ENCODE data around the gene UQCRQ. TPM values are rescaled to one million over a fixed set of nuclear protein-coding genes. Genes with fewer than 3 reads are reported as not detected.
A peak's percentile ranks its signal among the peaks of the same experiment; 100 is the strongest.

UQCRQ gene
- total and polyA plus RNA-seq, 2 experiments from 2014 or later: 104 to 1,308 TPM

DNA sequence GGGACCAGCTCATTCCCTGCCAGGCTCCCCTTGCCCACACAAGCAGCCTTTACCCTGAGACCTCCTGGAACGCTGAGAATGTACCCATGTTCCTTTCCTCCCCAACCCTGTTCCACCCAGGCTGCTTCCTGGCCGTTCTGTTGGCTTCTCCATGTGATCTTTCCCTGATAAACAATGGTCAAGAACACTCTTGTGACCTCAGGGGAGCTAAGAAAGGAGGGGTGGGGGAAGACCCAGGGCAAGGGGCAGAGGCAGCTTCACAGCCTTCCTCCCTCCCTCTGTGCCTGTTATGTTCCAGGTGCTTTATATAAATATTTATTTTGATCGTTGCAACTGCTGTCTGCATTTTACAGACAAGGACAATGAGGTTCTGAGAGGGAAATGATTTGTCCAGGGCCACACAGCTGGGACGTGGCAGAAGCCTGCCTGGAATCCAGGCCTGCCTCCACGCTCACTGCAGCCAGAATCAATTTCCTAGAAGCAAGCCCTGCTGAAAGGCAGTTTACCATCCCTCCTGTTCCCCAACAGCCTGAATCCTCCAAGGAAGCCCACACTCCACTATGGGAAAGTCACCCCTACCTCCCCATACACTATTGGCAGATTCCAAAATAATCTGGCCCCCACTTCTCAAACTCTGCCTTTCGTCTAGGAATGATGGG, 39.9 kb upstream of the UQCRQ start:
- Mint-ChIP-seq H3K4me3 (peak overlapping the region; percentile 63), H3K27me3 (ENCODE audit: insufficient read depth, low read depth, poor library complexity) (peaks cover 61% of the 10 kb centered on the region), H3K9me3 (no peaks in the 10 kb centered on the region), H3K4me1 (peaks cover 14% of the 10 kb centered on the region), H3K36me3 (ENCODE audit: low read depth) (peaks cover 3% of the 10 kb centered on the region), H3K27ac (no peak overlapping the region)
- Histone ChIP-seq H2AFZ (peak overlapping the region; percentile 90), H3K36me3 (ENCODE audit: insufficient read depth) (no peaks in the 10 kb centered on the region), H3K79me2 (replicated peaks; ENCODE audit: insufficient read depth) (no peaks in the 10 kb centered on the region), H3K4me3 (peak overlapping the region; percentile 61), H3K4me1 (ENCODE audit: insufficient read depth) (peaks cover 9% of the 10 kb centered on the region), H4K20me1 (replicated peaks; ENCODE audit: insufficient read depth) (no peaks in the 10 kb centered on the region), H3F3A (replicated peaks; ENCODE audit: low read depth) (peaks cover 27% of the 10 kb centered on the region), H3K4me2 (peak overlapping the region; percentile 83), H3K9me2 (ENCODE audit: insufficient read depth) (no peaks in the 10 kb centered on the region), H3K27ac (ENCODE audit: low read depth) (no peak overlapping the region), H3K27me3 (ENCODE audit: insufficient read depth) (peaks cover 86% of the 10 kb centered on the region)
- no peak for ATAC-seq
- peak; percentile 26 for DNase-seq (ENCODE audit: low spot score)
- TF ChIP-seq, protein P1, sequence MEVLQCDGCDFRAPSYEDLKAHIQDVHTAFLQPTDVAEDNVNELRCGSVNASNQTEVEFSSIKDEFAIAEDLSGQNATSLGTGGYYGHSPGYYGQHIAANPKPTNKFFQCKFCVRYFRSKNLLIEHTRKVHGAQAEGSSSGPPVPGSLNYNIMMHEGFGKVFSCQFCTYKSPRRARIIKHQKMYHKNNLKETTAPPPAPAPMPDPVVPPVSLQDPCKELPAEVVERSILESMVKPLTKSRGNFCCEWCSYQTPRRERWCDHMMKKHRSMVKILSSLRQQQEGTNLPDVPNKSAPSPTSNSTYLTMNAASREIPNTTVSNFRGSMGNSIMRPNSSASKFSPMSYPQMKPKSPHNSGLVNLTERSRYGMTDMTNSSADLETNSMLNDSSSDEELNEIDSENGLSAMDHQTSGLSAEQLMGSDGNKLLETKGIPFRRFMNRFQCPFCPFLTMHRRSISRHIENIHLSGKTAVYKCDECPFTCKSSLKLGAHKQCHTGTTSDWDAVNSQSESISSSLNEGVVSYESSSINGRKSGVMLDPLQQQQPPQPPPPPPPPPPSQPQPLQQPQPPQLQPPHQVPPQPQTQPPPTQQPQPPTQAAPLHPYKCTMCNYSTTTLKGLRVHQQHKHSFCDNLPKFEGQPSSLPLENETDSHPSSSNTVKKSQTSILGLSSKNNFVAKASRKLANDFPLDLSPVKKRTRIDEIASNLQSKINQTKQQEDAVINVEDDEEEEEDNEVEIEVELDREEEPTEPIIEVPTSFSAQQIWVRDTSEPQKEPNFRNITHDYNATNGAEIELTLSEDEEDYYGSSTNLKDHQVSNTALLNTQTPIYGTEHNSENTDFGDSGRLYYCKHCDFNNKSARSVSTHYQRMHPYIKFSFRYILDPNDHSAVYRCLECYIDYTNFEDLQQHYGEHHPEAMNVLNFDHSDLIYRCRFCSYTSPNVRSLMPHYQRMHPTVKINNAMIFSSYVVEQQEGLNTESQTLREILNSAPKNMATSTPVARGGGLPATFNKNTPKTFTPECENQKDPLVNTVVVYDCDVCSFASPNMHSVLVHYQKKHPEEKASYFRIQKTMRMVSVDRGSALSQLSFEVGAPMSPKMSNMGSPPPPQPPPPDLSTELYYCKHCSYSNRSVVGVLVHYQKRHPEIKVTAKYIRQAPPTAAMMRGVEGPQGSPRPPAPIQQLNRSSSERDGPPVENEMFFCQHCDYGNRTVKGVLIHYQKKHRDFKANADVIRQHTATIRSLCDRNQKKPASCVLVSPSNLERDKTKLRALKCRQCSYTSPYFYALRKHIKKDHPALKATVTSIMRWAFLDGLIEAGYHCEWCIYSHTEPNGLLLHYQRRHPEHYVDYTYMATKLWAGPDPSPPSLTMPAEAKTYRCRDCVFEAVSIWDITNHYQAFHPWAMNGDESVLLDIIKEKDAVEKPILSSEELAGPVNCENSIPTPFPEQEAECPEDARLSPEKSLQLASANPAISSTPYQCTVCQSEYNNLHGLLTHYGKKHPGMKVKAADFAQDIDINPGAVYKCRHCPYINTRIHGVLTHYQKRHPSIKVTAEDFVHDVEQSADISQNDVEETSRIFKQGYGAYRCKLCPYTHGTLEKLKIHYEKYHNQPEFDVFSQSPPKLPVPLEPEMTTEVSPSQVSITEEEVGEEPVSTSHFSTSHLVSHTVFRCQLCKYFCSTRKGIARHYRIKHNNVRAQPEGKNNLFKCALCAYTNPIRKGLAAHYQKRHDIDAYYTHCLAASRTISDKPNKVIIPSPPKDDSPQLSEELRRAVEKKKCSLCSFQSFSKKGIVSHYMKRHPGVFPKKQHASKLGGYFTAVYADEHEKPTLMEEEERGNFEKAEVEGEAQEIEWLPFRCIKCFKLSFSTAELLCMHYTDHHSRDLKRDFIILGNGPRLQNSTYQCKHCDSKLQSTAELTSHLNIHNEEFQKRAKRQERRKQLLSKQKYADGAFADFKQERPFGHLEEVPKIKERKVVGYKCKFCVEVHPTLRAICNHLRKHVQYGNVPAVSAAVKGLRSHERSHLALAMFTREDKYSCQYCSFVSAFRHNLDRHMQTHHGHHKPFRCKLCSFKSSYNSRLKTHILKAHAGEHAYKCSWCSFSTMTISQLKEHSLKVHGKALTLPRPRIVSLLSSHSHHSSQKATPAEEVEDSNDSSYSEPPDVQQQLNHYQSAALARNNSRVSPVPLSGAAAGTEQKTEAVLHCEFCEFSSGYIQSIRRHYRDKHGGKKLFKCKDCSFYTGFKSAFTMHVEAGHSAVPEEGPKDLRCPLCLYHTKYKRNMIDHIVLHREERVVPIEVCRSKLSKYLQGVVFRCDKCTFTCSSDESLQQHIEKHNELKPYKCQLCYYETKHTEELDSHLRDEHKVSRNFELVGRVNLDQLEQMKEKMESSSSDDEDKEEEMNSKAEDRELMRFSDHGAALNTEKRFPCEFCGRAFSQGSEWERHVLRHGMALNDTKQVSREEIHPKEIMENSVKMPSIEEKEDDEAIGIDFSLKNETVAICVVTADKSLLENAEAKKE (CRISPR knock-in tag; IDR thresholded peaks at IDR 0.05): no peak
- TF ChIP-seq POLR2AphosphoS5 (IDR thresholded peaks at IDR 0.05; ENCODE audit: low read depth) (no peak), EZH2 (IDR thresholded peaks at IDR 0.05; ENCODE audit: low read depth, unreplicated experiment) (no peak), JUNB (IDR thresholded peaks at IDR 0.05; ENCODE audit: unreplicated experiment) (no peak), EZH2phosphoT487 (IDR thresholded peaks at IDR 0.05; ENCODE audit: unreplicated experiment) (no peak), NANOG (IDR thresholded peaks at IDR 0.05; ENCODE audit: borderline replicate concordance) (no peak), ZNF114 (CRISPR knock-in tag; IDR thresholded peaks at IDR 0.05) (no peak)
- TF ChIP-seq, protein P2, sequence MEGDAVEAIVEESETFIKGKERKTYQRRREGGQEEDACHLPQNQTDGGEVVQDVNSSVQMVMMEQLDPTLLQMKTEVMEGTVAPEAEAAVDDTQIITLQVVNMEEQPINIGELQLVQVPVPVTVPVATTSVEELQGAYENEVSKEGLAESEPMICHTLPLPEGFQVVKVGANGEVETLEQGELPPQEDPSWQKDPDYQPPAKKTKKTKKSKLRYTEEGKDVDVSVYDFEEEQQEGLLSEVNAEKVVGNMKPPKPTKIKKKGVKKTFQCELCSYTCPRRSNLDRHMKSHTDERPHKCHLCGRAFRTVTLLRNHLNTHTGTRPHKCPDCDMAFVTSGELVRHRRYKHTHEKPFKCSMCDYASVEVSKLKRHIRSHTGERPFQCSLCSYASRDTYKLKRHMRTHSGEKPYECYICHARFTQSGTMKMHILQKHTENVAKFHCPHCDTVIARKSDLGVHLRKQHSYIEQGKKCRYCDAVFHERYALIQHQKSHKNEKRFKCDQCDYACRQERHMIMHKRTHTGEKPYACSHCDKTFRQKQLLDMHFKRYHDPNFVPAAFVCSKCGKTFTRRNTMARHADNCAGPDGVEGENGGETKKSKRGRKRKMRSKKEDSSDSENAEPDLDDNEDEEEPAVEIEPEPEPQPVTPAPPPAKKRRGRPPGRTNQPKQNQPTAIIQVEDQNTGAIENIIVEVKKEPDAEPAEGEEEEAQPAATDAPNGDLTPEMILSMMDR (conservative IDR thresholded peaks at IDR 0.05; ENCODE audit: low read depth in 2 of 2): no peak

Data from GM23338 (cell line).